Measurements from ENCODE around the gene CHRNG. TPM values are rescaled to one million over a fixed set of nuclear protein-coding genes. Genes with fewer than 3 reads are reported as not detected.
A peak's percentile ranks its signal among the peaks of the same experiment; 100 is the strongest.

Gene CHRNG
- total RNA-seq, 1 donor, result not detected

- TF ChIP-seq, protein P1, sequence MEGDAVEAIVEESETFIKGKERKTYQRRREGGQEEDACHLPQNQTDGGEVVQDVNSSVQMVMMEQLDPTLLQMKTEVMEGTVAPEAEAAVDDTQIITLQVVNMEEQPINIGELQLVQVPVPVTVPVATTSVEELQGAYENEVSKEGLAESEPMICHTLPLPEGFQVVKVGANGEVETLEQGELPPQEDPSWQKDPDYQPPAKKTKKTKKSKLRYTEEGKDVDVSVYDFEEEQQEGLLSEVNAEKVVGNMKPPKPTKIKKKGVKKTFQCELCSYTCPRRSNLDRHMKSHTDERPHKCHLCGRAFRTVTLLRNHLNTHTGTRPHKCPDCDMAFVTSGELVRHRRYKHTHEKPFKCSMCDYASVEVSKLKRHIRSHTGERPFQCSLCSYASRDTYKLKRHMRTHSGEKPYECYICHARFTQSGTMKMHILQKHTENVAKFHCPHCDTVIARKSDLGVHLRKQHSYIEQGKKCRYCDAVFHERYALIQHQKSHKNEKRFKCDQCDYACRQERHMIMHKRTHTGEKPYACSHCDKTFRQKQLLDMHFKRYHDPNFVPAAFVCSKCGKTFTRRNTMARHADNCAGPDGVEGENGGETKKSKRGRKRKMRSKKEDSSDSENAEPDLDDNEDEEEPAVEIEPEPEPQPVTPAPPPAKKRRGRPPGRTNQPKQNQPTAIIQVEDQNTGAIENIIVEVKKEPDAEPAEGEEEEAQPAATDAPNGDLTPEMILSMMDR (IDR thresholded peaks at IDR 0.05; ENCODE audit: insufficient read depth, low read length), result no peak
- H3K4me3 ChIP-seq (ENCODE audit: low read depth, low read length), result no peak overlapping the region
- no peak for DNase-seq (ENCODE audit: low read depth)
These were observed 22.9 kb upstream of the CHRNG start for GRCh38 chr2:232516551-232516950.

GRCh38 chr2:232518844-232519243 is 20.6 kb upstream of the CHRNG start:
- no peak overlapping the region for H3K4me3 ChIP-seq (ENCODE audit: low read depth, low read length)
- no peak for DNase-seq (ENCODE audit: low read depth)
- TF ChIP-seq, protein P1 (IDR thresholded peaks at IDR 0.05; ENCODE audit: insufficient read depth, low read length), result no peak

DNA sequence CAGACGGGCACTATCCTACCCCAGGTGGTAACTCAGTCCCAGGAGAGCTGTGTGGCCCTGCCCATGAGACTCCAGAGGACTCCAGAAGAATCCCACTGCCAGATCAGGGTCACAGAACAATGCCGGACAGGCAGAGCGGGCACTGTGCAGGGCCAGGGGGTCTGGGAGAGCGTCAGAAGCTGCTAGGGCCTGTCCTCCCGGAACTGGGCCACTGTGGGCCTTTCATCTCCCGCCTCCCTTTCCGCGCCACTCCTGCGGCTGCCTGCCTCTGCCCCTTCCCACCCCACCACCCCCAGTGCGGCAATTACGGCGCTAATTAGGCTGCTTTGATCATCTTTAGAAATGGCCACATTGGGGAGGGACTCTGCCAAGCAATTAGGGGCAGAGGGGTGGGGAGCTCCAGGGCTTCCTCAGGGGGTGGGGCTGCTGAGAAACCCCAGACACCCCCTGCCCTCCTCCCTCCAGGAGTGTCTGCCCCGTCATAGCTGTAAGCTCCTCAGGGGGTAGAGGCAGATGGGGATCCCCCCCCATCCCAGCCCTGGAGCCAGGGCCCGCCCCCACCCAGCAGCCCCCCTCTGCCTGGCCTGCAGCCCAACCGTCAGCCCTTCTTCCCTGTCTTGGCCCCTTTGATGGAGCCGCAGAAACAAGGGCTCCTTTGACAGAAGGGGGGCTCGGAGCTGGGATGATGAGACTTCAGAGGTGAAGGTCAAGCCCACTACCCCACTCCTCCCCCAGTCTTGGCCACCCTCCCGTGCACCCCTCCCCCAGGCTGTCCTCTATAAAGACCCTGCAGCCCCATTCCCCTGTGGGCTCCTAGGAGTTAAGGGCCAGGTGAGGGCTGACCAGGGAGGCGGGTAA is 19.7 kb upstream of the CHRNG start, which contains the start of gene PRSS56:
Gene PRSS56, plus strand, starts transcription at position 808 of the 858 bp plus-strand sequence. CDS start 211 bp downstream, outside the sequence.
- H3K4me3 ChIP-seq (ENCODE audit: low read depth, low read length), result no peak within 1 kb of the TSS
- TF ChIP-seq, protein P1 (IDR thresholded peaks at IDR 0.05; ENCODE audit: insufficient read depth, low read length), result no peak
- DNase-seq (ENCODE audit: low read depth), result no peak

GRCh38 chr2:232520489-232520888 is 19.0 kb upstream of the CHRNG start:
- DNase-seq (ENCODE audit: low read depth), result no peak
- H3K4me3 ChIP-seq (ENCODE audit: low read depth, low read length), result no peak overlapping the region
- TF ChIP-seq, protein P1 (IDR thresholded peaks at IDR 0.05; ENCODE audit: insufficient read depth, low read length), result no peak

DNA sequence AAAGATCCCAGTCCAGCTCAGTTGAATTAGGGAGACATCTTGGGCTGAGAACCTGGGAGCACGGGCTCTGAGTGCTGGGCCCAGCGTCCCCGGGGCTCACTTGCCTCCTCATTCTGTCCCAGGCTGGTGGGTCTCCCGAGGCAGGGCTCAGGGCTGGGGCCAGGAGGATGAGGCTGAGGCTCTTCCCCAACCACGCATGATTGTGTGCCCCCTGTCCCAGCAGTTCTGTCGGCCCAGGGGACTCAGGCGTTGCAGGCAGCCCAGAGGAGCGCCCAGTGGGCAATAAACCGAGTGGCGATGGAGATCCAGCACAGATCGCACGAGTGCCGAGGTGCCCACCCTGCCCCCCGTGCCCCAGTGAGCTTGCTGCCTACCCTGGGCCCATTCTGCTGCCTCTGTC is 18.4 kb upstream of the CHRNG start:
- TF ChIP-seq, protein P1 (IDR thresholded peaks at IDR 0.05; ENCODE audit: insufficient read depth, low read length), result no peak
- H3K4me3 ChIP-seq (ENCODE audit: low read depth, low read length), result no peak overlapping the region
- DNase-seq (ENCODE audit: low read depth), result no peak

GRCh38 chr2:232521959-232522622 is 17.4 kb upstream of the CHRNG start:
- DNase-seq (ENCODE audit: low read depth), result no peak
- TF ChIP-seq, protein P1 (IDR thresholded peaks at IDR 0.05; ENCODE audit: insufficient read depth, low read length), result peak; percentile 54
- no peak overlapping the region for H3K4me3 ChIP-seq (ENCODE audit: low read depth, low read length)
